ENCODE results near the gene SLC19A1. TPM values are rescaled to one million over a fixed set of nuclear protein-coding genes. Genes with fewer than 3 reads are reported as not detected.
A peak's percentile ranks its signal among the peaks of the same experiment; 100 is the strongest.
"Not testable (repeated sequence)": the region's sequence is repeated elsewhere in the genome, so short reads cannot be mapped to it uniquely, and the experiment has no call there.

SLC19A1 gene
- total RNA-seq, 2 donors from 2014 or later, result 5.4 to 8.6 TPM

DNA sequence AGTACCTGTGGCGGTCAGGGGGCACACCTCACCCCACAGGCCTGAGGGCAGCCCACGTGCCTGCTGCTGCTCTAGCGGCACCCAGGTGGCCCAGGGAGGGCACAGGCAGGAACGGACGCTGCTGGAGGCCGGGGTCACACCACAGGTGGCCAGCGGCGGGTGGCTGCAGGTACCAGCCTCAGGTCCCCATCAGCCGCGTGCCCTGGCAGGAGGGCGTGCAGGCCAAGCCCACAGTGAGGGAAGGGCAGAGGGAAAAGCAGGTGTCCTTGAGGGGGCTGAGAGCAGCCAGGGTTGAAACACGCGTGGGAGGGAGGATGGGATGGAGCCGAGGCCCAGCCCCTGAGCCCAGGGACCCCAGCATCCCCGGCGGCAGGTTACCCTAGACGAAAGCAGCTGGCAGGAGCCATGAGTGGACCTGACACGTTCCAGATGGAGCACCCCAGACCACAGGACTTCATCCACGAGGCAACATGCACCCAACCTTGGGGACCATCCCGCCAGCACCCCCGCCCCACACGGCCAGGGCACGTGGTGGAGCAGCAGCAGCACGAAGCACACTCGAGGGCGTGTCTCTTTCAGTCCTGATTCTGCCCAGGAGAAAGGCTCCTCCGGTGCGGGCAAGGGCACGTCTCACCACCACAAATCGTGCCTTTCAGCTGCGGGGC, 3.7 kb downstream of the SLC19A1 start:
- DNase-seq, result no peak
- no peak for ATAC-seq
- intact Hi-C loops (cut with DNase I), result no loop called here

DNA sequence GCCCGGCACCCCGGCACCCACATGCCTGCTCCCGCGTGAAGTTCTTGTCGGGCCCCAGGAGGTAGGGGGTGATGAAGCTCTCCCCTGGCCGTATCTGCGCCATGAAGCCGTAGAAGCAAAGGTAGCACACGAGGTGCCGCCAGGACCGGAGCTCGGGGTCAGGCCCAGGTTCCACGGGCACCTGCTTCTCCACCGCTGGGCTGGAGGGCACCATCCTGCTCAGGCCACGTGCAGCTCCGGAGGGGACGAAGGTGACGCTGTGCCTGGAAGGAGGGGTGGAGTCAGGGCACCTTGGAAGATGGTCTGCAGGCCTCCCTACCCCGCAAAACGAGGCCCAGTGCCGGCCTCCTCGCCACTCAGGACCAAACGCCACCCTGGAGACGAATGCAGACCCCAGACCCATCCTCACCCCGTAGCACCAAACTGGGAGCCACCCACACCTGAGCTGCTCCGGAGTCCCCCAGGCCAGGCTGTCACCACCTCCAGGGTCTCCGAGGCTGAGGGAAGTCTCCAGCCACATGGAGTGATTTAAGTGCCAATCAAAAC, 4.4 kb downstream of the SLC19A1 start:
- no peak for ATAC-seq
- peak; percentile 22 for DNase-seq
- intact Hi-C loops (cut with DNase I), result no loop called here

- intact Hi-C loops (cut with DNase I), result no loop called here
- ATAC-seq (no peak), DNase-seq (peak; percentile 17)
These were observed 5.0 kb downstream of the SLC19A1 start for GRCh38 chr21:45537111-45537745.

DNA sequence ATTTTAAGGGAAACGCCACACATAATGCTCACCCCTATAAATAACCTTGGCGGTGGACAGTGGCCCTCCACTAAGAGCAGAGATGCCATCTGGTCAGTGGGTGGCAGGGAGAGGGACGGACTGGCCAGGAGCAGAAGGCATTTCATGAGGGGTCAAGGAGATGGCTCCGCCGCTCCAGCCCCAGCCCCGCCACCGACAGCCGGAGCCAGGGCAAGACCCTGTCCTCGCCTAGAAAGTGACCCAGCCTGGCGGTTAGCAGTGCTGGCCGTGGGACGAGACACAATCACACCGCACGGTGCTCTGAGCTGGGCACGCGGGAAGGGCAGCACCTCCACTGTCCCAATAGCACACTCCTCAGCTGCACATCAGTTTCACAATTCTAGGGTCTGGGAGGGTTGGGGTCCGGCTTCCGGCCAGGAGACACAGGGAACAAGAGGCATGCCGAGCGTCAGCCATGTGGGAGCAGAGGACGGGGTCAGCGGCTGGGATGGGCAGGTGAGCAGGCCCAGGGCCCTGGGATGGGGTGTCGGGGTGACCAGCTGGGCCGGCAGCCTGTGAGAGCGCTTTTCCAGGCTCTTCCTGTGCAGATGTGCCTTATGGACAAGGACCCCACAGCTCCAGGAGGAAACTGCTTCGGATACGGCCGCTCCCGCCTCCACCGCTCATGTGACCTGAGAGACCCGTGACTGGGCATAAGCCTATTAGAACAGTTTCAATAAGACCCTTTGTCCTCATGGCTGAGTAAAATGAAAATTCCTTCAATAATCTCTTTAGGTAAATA, 5.7 kb downstream of the SLC19A1 start:
- intact Hi-C loops (cut with DNase I), result no loop called here
- DNase-seq, result peak; percentile 10
- ATAC-seq, result no peak

DNA sequence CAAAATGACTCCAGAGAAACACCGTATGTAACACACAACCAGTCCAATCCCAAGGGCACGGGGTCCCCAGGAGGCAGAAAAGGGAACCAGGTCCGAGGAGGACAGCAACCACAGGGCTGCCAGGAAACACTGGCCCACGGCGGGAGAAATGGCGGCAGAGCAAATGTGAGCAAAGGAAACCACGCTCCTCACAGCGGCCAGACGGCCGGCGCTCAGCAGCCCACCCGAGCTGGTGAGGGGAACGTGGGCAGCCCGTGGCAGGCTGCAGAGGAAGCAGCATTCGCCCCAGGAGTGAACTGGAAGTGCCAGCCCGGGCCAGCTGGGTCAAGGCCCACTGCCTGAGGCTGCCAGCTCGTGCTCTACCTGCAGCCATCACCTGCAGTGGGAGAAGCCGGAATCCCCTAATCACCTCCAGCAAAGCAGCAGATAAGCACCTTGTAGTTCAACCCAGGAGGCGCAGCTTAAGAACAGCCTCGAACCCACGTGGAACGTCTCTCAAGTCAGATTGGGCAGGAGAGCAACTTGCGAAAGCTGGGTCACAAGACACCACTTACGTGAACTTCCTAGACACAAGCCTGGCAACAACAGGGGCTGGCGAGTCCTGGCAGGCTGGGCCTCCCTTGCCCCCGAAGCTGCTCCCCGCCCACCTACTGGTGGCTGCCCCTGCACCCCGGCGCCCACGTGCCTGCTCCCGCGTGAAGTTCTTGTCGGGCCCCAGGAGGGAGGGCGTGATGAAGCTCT, 6.7 kb downstream of the SLC19A1 start:
- intact Hi-C loops (cut with DNase I), result no loop called here
- ATAC-seq, result no peak
- peak; percentile 35 for DNase-seq

GRCh38 chr21:45534636-45535331, 7.5 kb downstream of the SLC19A1 start:
- DNase-seq (peak; percentile 61), ATAC-seq (peak; percentile 75 to 85)
- intact Hi-C loops (cut with DNase I), result no loop called here

DNA sequence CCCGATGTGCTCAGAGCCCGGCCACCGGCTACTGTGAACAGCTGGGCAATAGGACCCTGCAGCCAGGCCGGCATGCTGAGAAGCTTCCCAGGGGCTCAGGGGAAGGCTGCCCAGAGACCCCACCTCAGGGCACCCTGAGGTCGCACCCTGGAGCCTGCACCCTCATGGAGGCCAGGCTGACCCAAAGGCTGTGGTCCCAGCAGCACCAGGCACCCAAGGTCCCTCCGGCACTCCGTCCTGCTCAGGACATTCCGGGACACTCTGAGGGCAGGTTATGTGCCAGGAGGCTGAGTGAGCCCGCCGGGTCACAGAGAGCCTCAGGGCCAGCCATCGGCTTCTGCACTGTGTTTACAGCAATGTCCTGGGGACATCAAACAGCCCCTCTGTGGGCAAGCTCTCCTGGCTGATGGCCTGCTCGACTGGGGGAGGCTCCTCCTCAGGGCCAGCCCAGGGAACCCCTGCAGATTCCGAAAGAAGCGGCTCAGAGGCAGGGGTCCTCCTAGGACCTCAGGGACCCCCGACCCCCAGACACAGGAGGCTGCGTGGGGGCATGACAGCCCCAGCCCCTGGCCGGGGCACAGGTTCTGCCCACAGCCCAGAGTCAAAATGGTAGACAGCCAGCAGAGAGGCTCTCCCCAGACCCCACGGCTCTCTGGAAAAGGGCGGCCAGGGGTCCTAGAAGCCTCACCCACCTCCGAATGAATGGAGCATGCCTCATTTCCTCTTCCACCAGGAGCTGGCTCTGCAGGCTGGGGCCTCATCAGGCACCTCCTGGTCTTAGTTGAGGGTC, 8.2 kb downstream of the SLC19A1 start:
- peak; percentile 28 to 48 for ATAC-seq
- DNase-seq, result no peak
- intact Hi-C loops (cut with DNase I), result no loop called here

DNA sequence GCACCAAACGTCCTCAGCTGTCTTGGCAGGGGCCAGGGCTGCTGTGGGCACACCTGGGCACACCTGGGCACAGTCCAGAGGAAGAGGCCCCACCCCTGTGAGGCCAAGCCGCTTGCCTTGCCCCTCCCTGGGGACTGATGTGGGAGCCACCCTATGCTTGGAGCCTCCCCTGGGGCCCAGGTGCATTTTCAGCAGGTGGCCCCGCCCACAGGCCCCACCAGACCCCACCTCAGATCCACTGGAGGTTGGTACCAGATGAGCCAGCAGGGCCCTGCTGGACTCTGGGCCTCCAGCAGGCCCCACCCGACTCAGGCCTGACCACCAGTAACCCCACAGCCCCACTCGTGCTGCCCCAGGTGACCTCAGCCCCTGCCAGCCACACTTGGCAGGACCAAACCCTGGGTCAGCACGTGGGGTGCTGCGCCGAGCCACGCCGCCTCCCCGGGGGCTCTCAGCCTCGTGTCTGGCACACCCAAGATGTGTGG, 8.8 kb downstream of the SLC19A1 start:
- intact Hi-C loops (cut with DNase I), result no loop called here
- peak in 1 of 2 donors; percentile 51 for ATAC-seq
- DNase-seq, result peak; percentile 27

DNA sequence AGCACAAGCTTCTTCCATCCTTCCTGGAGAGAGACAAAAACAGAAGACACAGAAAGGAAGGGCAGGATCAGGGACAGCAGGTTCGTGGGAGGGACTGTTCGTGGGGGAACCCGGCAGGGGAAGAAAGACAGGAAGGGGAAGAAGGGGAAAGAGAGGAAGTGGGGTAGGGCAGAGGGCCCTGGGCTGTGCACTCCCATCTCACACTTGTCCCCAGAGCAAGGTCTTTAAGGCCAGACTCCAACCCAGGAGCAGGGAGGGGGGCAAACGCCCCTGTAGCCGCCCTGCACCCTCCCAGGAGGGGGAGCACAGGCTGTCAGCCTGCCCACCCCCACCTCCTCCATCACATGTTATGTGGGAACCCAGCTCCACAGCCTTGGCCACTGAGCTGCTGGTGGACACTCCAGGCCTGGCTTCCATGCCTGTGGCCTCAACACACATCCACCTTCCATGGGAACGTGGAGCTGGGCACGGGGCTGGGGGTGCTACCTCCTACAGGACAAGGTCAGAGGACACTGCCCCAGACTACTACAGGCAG, 9.3 kb downstream of the SLC19A1 start:
- no peak for ATAC-seq
- intact Hi-C loops (cut with DNase I), result no loop called here
- peak; percentile 20 for DNase-seq

DNA sequence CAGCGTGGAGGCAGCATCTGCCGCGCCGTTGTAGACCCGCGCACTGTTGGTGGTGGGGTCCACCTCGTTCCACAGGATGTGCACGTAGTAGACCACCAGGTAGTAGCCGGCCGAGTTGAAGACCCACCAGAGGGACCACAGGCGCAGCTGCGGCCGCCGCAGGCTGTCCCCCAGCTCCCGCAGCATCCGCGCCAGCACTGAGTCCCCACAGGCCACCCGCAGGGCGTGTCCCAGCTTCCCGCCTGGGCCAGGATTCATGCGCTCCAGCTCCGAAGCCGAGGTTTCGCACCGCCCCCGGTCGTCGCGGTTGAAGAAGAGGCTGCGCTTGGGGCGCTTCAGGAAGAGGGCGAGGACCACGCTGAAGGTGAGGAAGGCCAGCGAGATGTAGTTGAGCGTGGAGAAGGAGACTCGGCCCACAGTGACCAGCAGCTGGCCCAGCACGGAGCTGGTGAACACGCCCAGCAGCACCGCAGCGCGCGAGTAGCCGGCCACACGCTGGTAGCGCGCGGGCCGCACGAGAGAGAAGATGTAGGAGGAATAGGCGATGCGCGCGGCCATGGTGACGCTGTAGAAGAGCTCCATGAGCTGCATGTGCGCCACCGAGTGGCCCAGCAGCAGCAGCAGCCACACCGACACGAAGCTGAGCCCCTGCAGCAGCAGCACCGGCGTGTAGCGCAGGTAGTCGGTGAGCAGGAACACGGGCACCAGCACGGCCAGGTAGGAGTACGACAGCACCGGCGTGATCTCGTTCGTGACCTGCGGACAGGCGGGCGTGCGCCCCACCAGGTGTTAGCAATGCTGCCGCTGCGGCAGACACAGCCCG, 10.6 kb downstream of the SLC19A1 start:
- DNase-seq (peak; percentile 22), ATAC-seq (no peak)
- intact Hi-C loops (cut with DNase I), result no loop called here

GRCh38 chr21:45531114-45531392, 11.2 kb downstream of the SLC19A1 start:
- ATAC-seq; intact Hi-C loops (cut with DNase I): not testable (repeated sequence)
- DNase-seq, result peak; percentile 7

- intact Hi-C loops (cut with DNase I), result no loop called here
- ATAC-seq (no peak), DNase-seq (peak; percentile 14)
These were observed 11.7 kb downstream of the SLC19A1 start for GRCh38 chr21:45530423-45531113.

GRCh38 chr21:45529785-45530422, 12.3 kb downstream of the SLC19A1 start:
- peak; percentile 4 for DNase-seq
- intact Hi-C loops (cut with DNase I), result no loop called here
- ATAC-seq, result no peak

DNA sequence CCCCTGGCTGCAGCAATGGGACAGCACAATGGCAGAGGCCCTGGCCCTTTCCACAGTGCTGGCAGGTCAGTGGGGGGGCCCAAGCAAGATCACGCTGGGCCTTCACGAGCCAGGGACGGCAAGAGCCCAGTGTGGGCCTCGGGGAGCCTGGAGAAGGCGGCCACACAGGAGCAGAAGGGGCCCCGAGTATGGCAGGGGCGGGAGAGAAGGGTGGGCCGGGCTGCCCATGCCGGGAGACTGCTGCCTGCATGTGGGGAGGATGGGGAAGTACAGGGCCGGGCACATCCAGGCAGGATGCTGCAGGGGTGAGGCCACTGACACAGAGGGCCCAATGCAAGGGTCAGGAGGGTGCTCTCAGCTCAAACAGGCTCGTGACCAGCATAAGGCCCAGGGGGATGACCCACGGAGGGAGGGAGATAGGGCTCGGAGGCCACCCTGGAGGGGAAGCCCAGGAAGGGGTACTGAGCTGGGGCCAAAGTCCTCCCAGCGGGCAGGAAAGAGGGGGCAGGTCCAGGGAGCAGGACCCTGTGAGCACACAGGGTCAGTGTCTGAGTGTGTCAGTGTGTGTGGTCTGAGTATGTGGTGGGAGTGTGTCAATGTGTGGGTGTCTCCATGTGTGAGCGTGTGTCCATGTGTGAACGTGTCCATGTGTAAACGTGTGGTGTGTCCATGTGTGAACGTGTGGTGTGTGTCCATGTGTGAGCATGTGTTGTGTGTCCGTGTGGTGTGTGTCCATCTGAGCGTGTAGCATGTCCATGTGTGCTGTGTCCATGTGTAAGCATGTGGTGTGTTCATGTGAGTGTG, 13.1 kb downstream of the SLC19A1 start:
- peak; percentile 18 for DNase-seq
- no peak for ATAC-seq
- intact Hi-C loops (cut with DNase I), result no loop called here

All from left cardiac atrium (tissue), 4 donors.